ENCODE data around the gene SUSD1. TPM values are rescaled to one million over a fixed set of nuclear protein-coding genes. Genes with fewer than 3 reads are reported as not detected.

SUSD1 gene
- polyA plus RNA-seq, 1 donor (not counting 4 experiments of a cell fraction or from before 2014, with no cell fraction given) = 3.6 TPM

GRCh38 chr9:112017878-112018277 is 157.2 kb downstream of the SUSD1 start:
- Histone ChIP-seq H3K4me3 (ENCODE audit: control insufficient read depth in 2 of 3, extremely low read depth in 1 of 3, insufficient read depth in 2 of 3, low read depth in 1 of 3, low read length in 3 of 3) (no peak overlapping the region), H3K9me1 (ENCODE audit: control insufficient read depth, extremely low read depth, insufficient read depth, low read length) (no peaks in the 10 kb centered on the region), H3K27ac (ENCODE audit: control insufficient read depth, insufficient read depth, low read length) (no peak overlapping the region), H4K20me1 (ENCODE audit: control insufficient read depth, extremely low read depth, insufficient read depth, low read length) (no peaks in the 10 kb centered on the region), H3K4me2 (ENCODE audit: control insufficient read depth, extremely low read depth, insufficient read depth, low read depth, low read length) (no peak overlapping the region), H3K9ac (ENCODE audit: control insufficient read depth, extremely low read depth, insufficient read depth, low read length) (no peak overlapping the region), H3K27me3 (ENCODE audit: control insufficient read depth, extremely low read depth, insufficient read depth, low read length) (no peaks in the 10 kb centered on the region), H2AFZ (ENCODE audit: control insufficient read depth, low read length) (no peak overlapping the region), H3K4me1 (ENCODE audit: control insufficient read depth, extremely low read depth, insufficient read depth, low read length) (peaks cover 30% of the 10 kb centered on the region), H3K9me3 (ENCODE audit: control insufficient read depth, low read depth, low read length) (no peaks in the 10 kb centered on the region), H3K36me3 (ENCODE audit: control insufficient read depth in 2 of 2, extremely low read depth in 1 of 2, insufficient read depth in 2 of 2, low read length in 2 of 2) (no peaks in the 10 kb centered on the region), H3K79me2 (ENCODE audit: control insufficient read depth, insufficient read depth, low read length) (no peaks in the 10 kb centered on the region)
- DNase-seq (ENCODE audit: low read depth, low spot score) = no peak
- dilution Hi-C loops (cut with MboI; ENCODE audit: extremely low pct_ligation_motif_present, low sequenced_read_pairs) = no loop called here
- FAIRE-seq = no peak
- TF ChIP-seq CTCF (optimal IDR thresholded peaks at IDR 0.05 in 1 of 3, IDR thresholded peaks at IDR 0.05 in 1 of 3, conservative IDR thresholded peaks at IDR 0.05 in 1 of 3; ENCODE audit: extremely low read depth in 1 of 3, insufficient read depth in 2 of 3, low read length in 3 of 3) (no peak), EZH2 (IDR thresholded peaks at IDR 0.05; ENCODE audit: low read length) (no peak)

GRCh38 chr9:112015736-112016135 is 159.4 kb downstream of the SUSD1 start:
- Histone ChIP-seq H3K27me3 (ENCODE audit: control insufficient read depth, extremely low read depth, insufficient read depth, low read length) (no peaks in the 10 kb centered on the region), H3K4me2 (ENCODE audit: control insufficient read depth, extremely low read depth, insufficient read depth, low read depth, low read length) (no peak overlapping the region), H3K9me1 (ENCODE audit: control insufficient read depth, extremely low read depth, insufficient read depth, low read length) (no peaks in the 10 kb centered on the region), H3K4me1 (ENCODE audit: control insufficient read depth, extremely low read depth, insufficient read depth, low read length) (peaks cover 28% of the 10 kb centered on the region), H3K36me3 (ENCODE audit: control insufficient read depth in 2 of 2, extremely low read depth in 1 of 2, insufficient read depth in 2 of 2, low read length in 2 of 2) (no peaks in the 10 kb centered on the region), H2AFZ (ENCODE audit: control insufficient read depth, low read length) (peak overlapping the region; percentile 31), H3K27ac (ENCODE audit: control insufficient read depth, insufficient read depth, low read length) (no peak overlapping the region), H3K9me3 (ENCODE audit: control insufficient read depth, low read depth, low read length) (no peaks in the 10 kb centered on the region), H3K4me3 (ENCODE audit: control insufficient read depth in 2 of 3, extremely low read depth in 1 of 3, insufficient read depth in 2 of 3, low read depth in 1 of 3, low read length in 3 of 3) (no peak overlapping the region), H3K9ac (ENCODE audit: control insufficient read depth, extremely low read depth, insufficient read depth, low read length) (no peak overlapping the region), H3K79me2 (ENCODE audit: control insufficient read depth, insufficient read depth, low read length) (no peaks in the 10 kb centered on the region), H4K20me1 (ENCODE audit: control insufficient read depth, extremely low read depth, insufficient read depth, low read length) (no peaks in the 10 kb centered on the region)
- TF ChIP-seq EZH2 (IDR thresholded peaks at IDR 0.05; ENCODE audit: low read length) = no peak
- no peak for TF ChIP-seq CTCF (optimal IDR thresholded peaks at IDR 0.05 in 1 of 3, IDR thresholded peaks at IDR 0.05 in 1 of 3, conservative IDR thresholded peaks at IDR 0.05 in 1 of 3; ENCODE audit: extremely low read depth in 1 of 3, insufficient read depth in 2 of 3, low read length in 3 of 3)
- no peak for FAIRE-seq
- dilution Hi-C loops (cut with MboI; ENCODE audit: extremely low pct_ligation_motif_present, low sequenced_read_pairs) = no loop called here
- no peak for DNase-seq (ENCODE audit: low read depth, low spot score)

All from keratinocyte (primary cell).